ENCODE data around the gene SORBS1.

Gene SORBS1

DNA sequence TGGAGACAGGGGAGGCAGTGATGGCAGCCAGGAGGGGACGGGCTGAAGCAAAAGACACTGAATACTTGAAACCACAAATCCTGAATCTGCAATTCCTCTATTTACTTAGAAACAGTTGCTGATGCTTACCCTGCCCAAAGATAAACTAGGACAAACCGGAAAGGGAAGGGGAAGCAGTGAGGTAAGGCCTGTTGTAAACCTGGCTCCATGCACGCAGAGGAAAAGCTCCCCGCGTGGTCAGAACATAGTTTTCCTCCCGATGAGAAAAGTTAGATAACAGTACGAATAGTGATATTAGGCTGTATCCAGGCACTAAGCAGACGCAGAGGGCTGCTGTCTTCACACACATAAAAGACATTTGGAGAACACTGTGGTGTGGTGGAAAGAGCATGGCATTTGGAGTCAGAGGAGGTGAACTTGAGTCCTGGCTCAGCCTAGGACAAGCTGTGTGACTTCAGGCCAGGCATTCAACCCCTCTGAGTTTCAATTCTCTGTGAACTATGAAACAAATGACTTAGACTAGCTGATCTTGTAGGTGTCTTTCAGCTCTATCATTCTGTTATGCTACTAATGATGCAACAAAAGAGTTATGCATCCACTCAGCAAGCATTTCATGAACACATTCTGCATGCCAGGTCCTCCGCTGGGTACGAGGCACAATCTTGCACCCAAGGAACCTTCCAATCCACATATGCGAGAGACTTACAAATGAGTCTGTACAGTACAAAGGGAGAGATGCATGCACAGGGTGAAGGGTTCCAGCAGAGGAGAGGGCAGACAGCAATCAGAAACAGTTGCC, 80.9 kb downstream of the SORBS1 start:
- TF ChIP-seq, protein P1, sequence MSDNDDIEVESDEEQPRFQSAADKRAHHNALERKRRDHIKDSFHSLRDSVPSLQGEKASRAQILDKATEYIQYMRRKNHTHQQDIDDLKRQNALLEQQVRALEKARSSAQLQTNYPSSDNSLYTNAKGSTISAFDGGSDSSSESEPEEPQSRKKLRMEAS (IDR thresholded peaks at IDR 0.05): no peak
- TF ChIP-seq NFIC (IDR thresholded peaks at IDR 0.05) (no peak), EGR1 (IDR thresholded peaks at IDR 0.05) (no peak), CEBPB (IDR thresholded peaks at IDR 0.05) (no peak), TEAD4 (IDR thresholded peaks at IDR 0.05) (no peak), ZBTB7A (IDR thresholded peaks at IDR 0.05; ENCODE audit: low read depth) (no peak), RAD21 (IDR thresholded peaks at IDR 0.05; ENCODE audit: low read depth) (no peak), EP300 (IDR thresholded peaks at IDR 0.05; ENCODE audit: borderline replicate concordance) (no peak), CREB1 (IDR thresholded peaks at IDR 0.05; ENCODE audit: low read depth) (no peak), YY1 (IDR thresholded peaks at IDR 0.05; ENCODE audit: low read depth) (no peak), TCF12 (IDR thresholded peaks at IDR 0.05; ENCODE audit: low read depth) (no peak), TAF1 (IDR thresholded peaks at IDR 0.05; ENCODE audit: low read depth) (no peak), FOXM1 (IDR thresholded peaks at IDR 0.05; ENCODE audit: borderline replicate concordance, low read depth) (no peak)
- TF ChIP-seq, protein P2, sequence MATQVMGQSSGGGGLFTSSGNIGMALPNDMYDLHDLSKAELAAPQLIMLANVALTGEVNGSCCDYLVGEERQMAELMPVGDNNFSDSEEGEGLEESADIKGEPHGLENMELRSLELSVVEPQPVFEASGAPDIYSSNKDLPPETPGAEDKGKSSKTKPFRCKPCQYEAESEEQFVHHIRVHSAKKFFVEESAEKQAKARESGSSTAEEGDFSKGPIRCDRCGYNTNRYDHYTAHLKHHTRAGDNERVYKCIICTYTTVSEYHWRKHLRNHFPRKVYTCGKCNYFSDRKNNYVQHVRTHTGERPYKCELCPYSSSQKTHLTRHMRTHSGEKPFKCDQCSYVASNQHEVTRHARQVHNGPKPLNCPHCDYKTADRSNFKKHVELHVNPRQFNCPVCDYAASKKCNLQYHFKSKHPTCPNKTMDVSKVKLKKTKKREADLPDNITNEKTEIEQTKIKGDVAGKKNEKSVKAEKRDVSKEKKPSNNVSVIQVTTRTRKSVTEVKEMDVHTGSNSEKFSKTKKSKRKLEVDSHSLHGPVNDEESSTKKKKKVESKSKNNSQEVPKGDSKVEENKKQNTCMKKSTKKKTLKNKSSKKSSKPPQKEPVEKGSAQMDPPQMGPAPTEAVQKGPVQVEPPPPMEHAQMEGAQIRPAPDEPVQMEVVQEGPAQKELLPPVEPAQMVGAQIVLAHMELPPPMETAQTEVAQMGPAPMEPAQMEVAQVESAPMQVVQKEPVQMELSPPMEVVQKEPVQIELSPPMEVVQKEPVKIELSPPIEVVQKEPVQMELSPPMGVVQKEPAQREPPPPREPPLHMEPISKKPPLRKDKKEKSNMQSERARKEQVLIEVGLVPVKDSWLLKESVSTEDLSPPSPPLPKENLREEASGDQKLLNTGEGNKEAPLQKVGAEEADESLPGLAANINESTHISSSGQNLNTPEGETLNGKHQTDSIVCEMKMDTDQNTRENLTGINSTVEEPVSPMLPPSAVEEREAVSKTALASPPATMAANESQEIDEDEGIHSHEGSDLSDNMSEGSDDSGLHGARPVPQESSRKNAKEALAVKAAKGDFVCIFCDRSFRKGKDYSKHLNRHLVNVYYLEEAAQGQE (IDR thresholded peaks at IDR 0.05; ENCODE audit: low read depth): no peak
- TF ChIP-seq, protein P3, sequence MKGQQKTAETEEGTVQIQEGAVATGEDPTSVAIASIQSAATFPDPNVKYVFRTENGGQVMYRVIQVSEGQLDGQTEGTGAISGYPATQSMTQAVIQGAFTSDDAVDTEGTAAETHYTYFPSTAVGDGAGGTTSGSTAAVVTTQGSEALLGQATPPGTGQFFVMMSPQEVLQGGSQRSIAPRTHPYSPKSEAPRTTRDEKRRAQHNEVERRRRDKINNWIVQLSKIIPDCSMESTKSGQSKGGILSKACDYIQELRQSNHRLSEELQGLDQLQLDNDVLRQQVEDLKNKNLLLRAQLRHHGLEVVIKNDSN (IDR thresholded peaks at IDR 0.05): no peak

DNA sequence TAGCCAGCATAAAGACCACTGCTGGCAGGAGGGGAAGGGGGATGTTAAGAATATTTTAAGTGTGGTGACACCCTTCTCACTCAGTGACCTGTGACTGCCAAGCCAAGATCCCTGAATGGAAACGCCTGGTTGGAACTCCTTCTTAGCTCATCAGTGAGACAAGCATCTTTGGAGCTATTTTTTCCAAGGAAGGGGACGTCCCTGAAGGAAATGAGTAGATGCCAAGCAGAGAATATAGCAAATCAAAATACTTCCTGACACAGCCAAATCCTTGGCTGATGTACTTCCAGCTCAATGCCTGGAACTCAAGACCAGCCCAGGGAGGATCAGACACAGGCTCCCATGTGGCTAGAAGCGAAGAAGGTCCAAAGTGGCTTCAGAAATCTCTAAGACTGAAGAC, 82.2 kb downstream of the SORBS1 start:
- no peak for TF ChIP-seq CEBPB (IDR thresholded peaks at IDR 0.05)
- TF ChIP-seq FOXM1 (IDR thresholded peaks at IDR 0.05; ENCODE audit: borderline replicate concordance, low read depth): no peak
- TF ChIP-seq EGR1 (IDR thresholded peaks at IDR 0.05): no peak
- TF ChIP-seq, protein P3 (IDR thresholded peaks at IDR 0.05): no peak
- TF ChIP-seq, protein P1 (IDR thresholded peaks at IDR 0.05): no peak
- TF ChIP-seq EP300 (IDR thresholded peaks at IDR 0.05; ENCODE audit: borderline replicate concordance): no peak
- TF ChIP-seq YY1 (IDR thresholded peaks at IDR 0.05; ENCODE audit: low read depth): no peak
- TF ChIP-seq, protein P2 (IDR thresholded peaks at IDR 0.05; ENCODE audit: low read depth): no peak
- TF ChIP-seq RAD21 (IDR thresholded peaks at IDR 0.05; ENCODE audit: low read depth): no peak
- TF ChIP-seq NFIC (IDR thresholded peaks at IDR 0.05): no peak
- no peak for TF ChIP-seq CREB1 (IDR thresholded peaks at IDR 0.05; ENCODE audit: low read depth)
- no peak for TF ChIP-seq TAF1 (IDR thresholded peaks at IDR 0.05; ENCODE audit: low read depth)
- TF ChIP-seq TEAD4 (IDR thresholded peaks at IDR 0.05): no peak
- no peak for TF ChIP-seq ZBTB7A (IDR thresholded peaks at IDR 0.05; ENCODE audit: low read depth)
- TF ChIP-seq TCF12 (IDR thresholded peaks at IDR 0.05; ENCODE audit: low read depth): no peak

DNA sequence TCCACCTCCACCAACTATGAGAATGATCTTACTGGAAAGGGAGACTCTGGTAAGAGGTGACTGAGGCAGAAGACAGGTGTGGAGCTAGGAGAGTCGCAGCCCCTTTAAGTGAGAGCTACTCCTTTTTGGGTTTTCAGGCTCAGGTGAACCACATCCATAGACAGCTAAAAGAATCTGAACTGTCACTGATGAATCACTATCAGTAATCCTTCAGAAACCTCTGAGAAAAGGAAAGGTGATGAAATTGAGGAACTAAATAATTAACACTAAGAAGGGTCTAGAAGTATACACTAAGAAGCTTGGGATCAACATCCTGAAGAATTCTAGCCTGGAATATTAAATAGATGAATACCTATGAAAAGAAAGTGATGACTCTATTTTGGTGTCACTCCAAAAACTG, 83.0 kb downstream of the SORBS1 start:
- TF ChIP-seq CREB1 (IDR thresholded peaks at IDR 0.05; ENCODE audit: low read depth): no peak

DNA sequence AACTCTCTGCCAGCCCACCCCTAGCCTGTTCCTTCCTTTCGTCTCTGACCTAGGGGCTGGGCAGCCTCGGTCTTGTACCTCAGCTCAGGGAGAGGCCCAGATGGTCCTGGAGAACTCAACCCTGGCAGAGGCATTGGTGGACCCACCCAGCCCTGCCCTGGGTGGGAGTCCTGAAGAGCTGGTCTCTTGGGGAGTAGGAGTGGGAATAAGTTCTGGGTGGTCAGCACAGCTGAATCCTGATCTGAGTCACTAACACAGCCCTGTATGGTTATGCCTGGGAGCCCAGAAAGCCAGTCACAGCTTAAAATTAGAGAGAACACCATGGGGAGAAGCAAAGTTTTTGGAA, 84.0 kb downstream of the SORBS1 start:
- TF ChIP-seq EGR1 (IDR thresholded peaks at IDR 0.05): no peak
- TF ChIP-seq ZBTB7A (IDR thresholded peaks at IDR 0.05; ENCODE audit: low read depth): no peak
- no peak for TF ChIP-seq YY1 (IDR thresholded peaks at IDR 0.05; ENCODE audit: low read depth)
- TF ChIP-seq CEBPB (IDR thresholded peaks at IDR 0.05): no peak
- no peak for TF ChIP-seq CREB1 (IDR thresholded peaks at IDR 0.05; ENCODE audit: low read depth)
- no peak for TF ChIP-seq TAF1 (IDR thresholded peaks at IDR 0.05; ENCODE audit: low read depth)
- TF ChIP-seq TEAD4 (IDR thresholded peaks at IDR 0.05): no peak
- TF ChIP-seq NFIC (IDR thresholded peaks at IDR 0.05): no peak
- TF ChIP-seq, protein P3 (IDR thresholded peaks at IDR 0.05): no peak
- TF ChIP-seq, protein P1 (IDR thresholded peaks at IDR 0.05): no peak
- TF ChIP-seq, protein P2 (IDR thresholded peaks at IDR 0.05; ENCODE audit: low read depth): no peak
- no peak for TF ChIP-seq RAD21 (IDR thresholded peaks at IDR 0.05; ENCODE audit: low read depth)
- no peak for TF ChIP-seq FOXM1 (IDR thresholded peaks at IDR 0.05; ENCODE audit: borderline replicate concordance, low read depth)

Data from Ishikawa (cell line).